Lower lobe of right lung (tissue), 2 donors: Measurements from ENCODE around the gene R3HDM2. TPM values are rescaled to one million over a fixed set of nuclear protein-coding genes. Genes with fewer than 3 reads are reported as not detected.
A peak's percentile ranks its signal among the peaks of the same experiment; 100 is the strongest.

Experiments used
- ATAC-seq, 2 donors: fragments of 200-7000 bp; cut with Tn5 transposase; one replicate each; pipeline ENCODE4 v1.9.1; 2020 to 2022; ENCODE audit warnings: mild to moderate bottlenecking in 2 of 2, moderate library complexity in 2 of 2
- DNase-seq: peaks from one replicate; pipeline ENCODE4 v3.0.0-alpha.2; 2020
- H3K27ac ChIP-seq: fragments of 200-600 bp; one replicate; pipeline ENCODE4 v1.8.0; 2022
- H3K27me3 ChIP-seq: fragments of 200-600 bp; one replicate; pipeline ENCODE4 v1.8.0; 2022; ENCODE audit warnings: low read depth
- H3K36me3 ChIP-seq: fragments of 200-600 bp; one replicate; pipeline ENCODE4 v1.8.0; 2022; ENCODE audit warnings: mild to moderate bottlenecking
- H3K4me1 ChIP-seq: fragments of 200-600 bp; one replicate; pipeline ENCODE4 v1.8.0; 2022
- H3K4me3 ChIP-seq: fragments of 200-600 bp; one replicate; pipeline ENCODE4 v1.8.0; 2022; ENCODE audit warnings: mild to moderate bottlenecking
- H3K9me3 ChIP-seq: fragments of 200-600 bp; one replicate; pipeline ENCODE4 v1.8.0; 2022
- CTCF ChIP-seq: fragments of 200-600 bp; IDR thresholded peaks from one replicate; pipeline ENCODE4 v1.8.0; 2022; ENCODE audit warnings: antibody characterized with exemption, mild to moderate bottlenecking
- intact Hi-C: fragments of 100-400 bp; cut with DNase I; formaldehyde crosslinking; loops from one replicate; pipeline ENCODE4 v1.11.0; 2022
- total RNA-seq: library from RNA; stranded (reverse); fragmentation: NEBNext Ultra II Directional; extraction: Animal tissue kit (Norgen Biotek cat#: 25700); gene quantifications from one replicate; pipeline ENCODE4 v1.2.1, GENCODE V29; 2021
- donor health status: DM: no; HTN: yes; CAD: no; lungs with severe emphysema.

R3HDM2 gene
- total RNA-seq, 1 donor from 2014 or later = 79.3 TPM

DNA sequence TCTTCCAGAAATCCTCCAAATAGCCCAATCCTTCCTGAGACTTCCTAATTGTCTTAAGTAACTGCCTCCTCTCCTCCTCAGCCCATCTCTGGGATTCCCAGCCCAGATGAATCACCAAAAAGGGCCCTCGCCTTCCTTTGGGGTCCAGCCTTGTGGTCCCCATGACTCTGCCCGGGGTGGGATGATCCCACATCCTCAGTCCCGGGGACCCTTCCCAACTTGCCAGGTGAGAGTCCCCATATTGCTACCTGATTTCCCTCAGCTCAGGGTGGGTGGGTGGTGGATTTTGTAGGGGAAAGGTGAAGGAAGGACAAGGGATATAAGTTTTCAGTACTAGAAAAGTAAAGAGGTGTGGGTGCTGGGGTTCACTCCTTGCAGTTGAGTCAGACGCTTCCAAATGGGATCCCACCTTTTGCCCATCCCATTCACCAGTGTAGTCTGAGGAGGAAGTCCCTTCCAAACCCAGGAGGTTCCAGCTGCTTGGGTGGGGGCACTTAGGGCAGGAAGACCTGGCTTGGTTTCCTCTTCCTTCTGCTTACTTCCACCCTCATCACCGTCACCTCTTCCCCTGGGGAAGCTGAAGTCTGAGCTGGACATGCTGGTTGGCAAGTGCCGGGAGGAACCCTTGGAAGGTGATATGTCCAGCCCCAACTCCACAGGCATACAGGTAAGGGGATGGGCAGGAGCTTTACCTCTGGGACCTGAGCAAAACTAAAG lies 34.3 kb upstream of the R3HDM2 start:
- H3K4me3 ChIP-seq = no peak overlapping the region
- TF ChIP-seq CTCF = no peak
- intact Hi-C loops = no loop called here

DNA sequence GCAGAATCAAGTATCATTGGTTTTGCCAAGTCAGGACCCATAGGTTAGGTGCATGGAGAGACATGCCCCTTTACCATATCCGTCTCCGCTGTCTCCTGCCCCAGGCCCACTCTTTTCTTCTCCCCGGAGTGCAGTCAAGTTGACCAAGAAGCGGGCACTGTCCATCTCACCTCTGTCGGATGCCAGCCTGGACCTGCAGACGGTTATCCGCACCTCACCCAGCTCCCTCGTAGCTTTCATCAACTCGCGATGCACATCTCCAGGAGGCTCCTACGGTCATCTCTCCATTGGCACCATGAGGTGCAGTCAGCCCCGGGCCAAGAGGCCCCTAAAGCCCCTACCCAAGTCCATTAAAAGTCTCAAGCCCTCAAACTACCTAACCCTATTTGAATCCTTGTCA lies 33.7 kb upstream of the R3HDM2 start:
- Histone ChIP-seq H3K4me1 (peaks cover 28% of the 10 kb centered on the region), H3K4me3 (no peak overlapping the region), H3K9me3 (no peaks in the 10 kb centered on the region), H3K36me3 (no peaks in the 10 kb centered on the region), H3K27me3 (peaks cover 5% of the 10 kb centered on the region), H3K27ac (no peak overlapping the region)
- ATAC-seq (no peak), DNase-seq (no peak)
- no peak for TF ChIP-seq CTCF
- intact Hi-C loops = no loop called here

More for the DNA sequence above, 34.3 kb upstream of the R3HDM2 start:
- DNase-seq (no peak), ATAC-seq (no peak)
- Histone ChIP-seq H3K36me3 (no peaks in the 10 kb centered on the region), H3K9me3 (no peaks in the 10 kb centered on the region), H3K4me1 (peaks cover 25% of the 10 kb centered on the region), H3K27ac (no peak overlapping the region), H3K27me3 (peaks cover 5% of the 10 kb centered on the region)

DNA sequence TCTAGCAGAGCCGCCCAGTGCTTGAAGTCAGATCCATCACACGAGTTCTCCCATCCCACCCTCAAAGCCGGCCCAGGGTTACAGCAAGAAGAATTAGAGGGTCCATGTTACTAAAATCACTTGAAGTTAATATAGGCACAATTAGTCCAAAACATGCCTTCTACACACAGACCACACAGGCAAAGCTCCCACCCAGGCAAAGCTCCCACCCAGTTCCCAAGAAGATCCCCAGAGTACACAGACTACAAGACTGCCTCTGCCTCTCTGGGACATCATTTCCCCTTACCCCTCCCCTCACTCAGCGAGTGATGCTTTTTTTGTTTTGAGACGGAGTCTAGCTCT lies 32.0 kb upstream of the R3HDM2 start:
- Histone ChIP-seq H3K36me3 (no peaks in the 10 kb centered on the region), H3K4me3 (peak overlapping the region; percentile 83), H3K4me1 (peaks cover 36% of the 10 kb centered on the region), H3K27ac (no peak overlapping the region), H3K9me3 (no peaks in the 10 kb centered on the region), H3K27me3 (peaks cover 3% of the 10 kb centered on the region)
- intact Hi-C loops = no loop called here
- no peak for ATAC-seq
- no peak for DNase-seq
- TF ChIP-seq CTCF = peak; percentile 29

- peak; percentile 88 for DNase-seq
- H3K27ac ChIP-seq = peak overlapping the region; percentile 68
- H3K9me3 ChIP-seq = no peaks in the 10 kb centered on the region
- H3K36me3 ChIP-seq = no peaks in the 10 kb centered on the region
- intact Hi-C loops = no loop called here
- TF ChIP-seq CTCF = peak; percentile 92
- peak; percentile 87 to 91 for ATAC-seq
- no peaks in the 10 kb centered on the region for H3K27me3 ChIP-seq
- H3K4me3 ChIP-seq = peak overlapping the region; percentile 83
- peaks cover 36% of the 10 kb centered on the region for H3K4me1 ChIP-seq
These were observed 31.5 kb upstream of the R3HDM2 start for GRCh38 chr12:57462251-57462911.

GRCh38 chr12:57461917-57462250 lies 31.0 kb upstream of the R3HDM2 start:
- Histone ChIP-seq H3K27me3 (no peaks in the 10 kb centered on the region), H3K4me1 (peaks cover 36% of the 10 kb centered on the region), H3K36me3 (no peaks in the 10 kb centered on the region), H3K4me3 (peak overlapping the region; percentile 83), H3K9me3 (no peaks in the 10 kb centered on the region), H3K27ac (peak overlapping the region; percentile 68)
- TF ChIP-seq CTCF = no peak
- no peak for DNase-seq
- intact Hi-C loops = no loop called here
- ATAC-seq = no peak
